HL-60 (cell line): Measurements from ENCODE around the gene ZNF629.

Experiments
- TF ChIP-seq, protein P1 (sequence below): IDR thresholded peaks from one replicate; pipeline ENCODE4 v1.5.1; 2011; ENCODE audit warnings: low read length, control low read depth, inconsistent platforms; ENCODE audit not compliant: insufficient read depth
- TF ChIP-seq, protein P2 (sequence below): IDR thresholded peaks from 2 replicates; pipeline ENCODE4 v1.6.1; 2012; ENCODE audit warnings: low read depth; ENCODE audit not compliant: insufficient replicate concordance

DNA sequence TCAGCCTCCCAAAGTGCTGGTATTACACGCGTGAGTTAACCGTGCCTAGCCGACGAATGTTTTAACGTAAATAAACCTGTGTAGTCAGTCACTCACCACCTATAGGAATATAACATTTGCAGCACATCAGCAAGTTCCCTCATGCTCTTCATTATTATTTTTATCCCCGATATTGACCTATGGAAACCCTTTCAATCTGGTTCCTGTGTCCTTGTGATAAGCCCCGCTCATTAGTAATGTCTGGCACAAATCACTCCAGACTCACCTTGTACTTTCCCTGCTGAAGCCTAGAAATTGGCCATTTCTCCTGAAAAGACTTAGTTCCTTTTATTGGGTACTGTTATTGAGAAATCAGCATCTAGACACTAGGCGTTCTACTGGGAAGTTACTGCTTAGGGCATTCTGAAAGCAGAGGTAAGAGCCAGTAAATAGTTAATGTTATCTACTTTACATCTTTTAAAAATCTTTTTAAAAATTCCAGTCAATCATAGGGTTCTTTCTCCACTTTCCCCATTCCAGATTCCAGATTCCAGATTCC is 40.3 kb downstream of the ZNF629 start:
- TF ChIP-seq, protein P1, sequence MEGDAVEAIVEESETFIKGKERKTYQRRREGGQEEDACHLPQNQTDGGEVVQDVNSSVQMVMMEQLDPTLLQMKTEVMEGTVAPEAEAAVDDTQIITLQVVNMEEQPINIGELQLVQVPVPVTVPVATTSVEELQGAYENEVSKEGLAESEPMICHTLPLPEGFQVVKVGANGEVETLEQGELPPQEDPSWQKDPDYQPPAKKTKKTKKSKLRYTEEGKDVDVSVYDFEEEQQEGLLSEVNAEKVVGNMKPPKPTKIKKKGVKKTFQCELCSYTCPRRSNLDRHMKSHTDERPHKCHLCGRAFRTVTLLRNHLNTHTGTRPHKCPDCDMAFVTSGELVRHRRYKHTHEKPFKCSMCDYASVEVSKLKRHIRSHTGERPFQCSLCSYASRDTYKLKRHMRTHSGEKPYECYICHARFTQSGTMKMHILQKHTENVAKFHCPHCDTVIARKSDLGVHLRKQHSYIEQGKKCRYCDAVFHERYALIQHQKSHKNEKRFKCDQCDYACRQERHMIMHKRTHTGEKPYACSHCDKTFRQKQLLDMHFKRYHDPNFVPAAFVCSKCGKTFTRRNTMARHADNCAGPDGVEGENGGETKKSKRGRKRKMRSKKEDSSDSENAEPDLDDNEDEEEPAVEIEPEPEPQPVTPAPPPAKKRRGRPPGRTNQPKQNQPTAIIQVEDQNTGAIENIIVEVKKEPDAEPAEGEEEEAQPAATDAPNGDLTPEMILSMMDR = no peak
- TF ChIP-seq, protein P2, sequence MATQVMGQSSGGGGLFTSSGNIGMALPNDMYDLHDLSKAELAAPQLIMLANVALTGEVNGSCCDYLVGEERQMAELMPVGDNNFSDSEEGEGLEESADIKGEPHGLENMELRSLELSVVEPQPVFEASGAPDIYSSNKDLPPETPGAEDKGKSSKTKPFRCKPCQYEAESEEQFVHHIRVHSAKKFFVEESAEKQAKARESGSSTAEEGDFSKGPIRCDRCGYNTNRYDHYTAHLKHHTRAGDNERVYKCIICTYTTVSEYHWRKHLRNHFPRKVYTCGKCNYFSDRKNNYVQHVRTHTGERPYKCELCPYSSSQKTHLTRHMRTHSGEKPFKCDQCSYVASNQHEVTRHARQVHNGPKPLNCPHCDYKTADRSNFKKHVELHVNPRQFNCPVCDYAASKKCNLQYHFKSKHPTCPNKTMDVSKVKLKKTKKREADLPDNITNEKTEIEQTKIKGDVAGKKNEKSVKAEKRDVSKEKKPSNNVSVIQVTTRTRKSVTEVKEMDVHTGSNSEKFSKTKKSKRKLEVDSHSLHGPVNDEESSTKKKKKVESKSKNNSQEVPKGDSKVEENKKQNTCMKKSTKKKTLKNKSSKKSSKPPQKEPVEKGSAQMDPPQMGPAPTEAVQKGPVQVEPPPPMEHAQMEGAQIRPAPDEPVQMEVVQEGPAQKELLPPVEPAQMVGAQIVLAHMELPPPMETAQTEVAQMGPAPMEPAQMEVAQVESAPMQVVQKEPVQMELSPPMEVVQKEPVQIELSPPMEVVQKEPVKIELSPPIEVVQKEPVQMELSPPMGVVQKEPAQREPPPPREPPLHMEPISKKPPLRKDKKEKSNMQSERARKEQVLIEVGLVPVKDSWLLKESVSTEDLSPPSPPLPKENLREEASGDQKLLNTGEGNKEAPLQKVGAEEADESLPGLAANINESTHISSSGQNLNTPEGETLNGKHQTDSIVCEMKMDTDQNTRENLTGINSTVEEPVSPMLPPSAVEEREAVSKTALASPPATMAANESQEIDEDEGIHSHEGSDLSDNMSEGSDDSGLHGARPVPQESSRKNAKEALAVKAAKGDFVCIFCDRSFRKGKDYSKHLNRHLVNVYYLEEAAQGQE = no peak
